GM21367 (cell line): Measurements from ENCODE around the gene ZNF560.

Source experiments
- ATAC-seq: cut with Tn5 transposase; IDR thresholded peaks from one replicate; pipeline ENCODE4 v1.9.1; 2021; ENCODE audit not compliant: unreplicated experiment

ZNF560 gene

GRCh38 chr19:9436358-9436757 is 62.1 kb downstream of the ZNF560 start:
- no peak for ATAC-seq

GRCh38 chr19:9435279-9436268 is 62.8 kb downstream of the ZNF560 start, which contains the start of gene ZNF266:
ZNF266 (minus strand) TSS chr19:9435573; CDS start chr19:9420089, 15,484 bp downstream.
- ATAC-seq = peak; percentile 81

DNA sequence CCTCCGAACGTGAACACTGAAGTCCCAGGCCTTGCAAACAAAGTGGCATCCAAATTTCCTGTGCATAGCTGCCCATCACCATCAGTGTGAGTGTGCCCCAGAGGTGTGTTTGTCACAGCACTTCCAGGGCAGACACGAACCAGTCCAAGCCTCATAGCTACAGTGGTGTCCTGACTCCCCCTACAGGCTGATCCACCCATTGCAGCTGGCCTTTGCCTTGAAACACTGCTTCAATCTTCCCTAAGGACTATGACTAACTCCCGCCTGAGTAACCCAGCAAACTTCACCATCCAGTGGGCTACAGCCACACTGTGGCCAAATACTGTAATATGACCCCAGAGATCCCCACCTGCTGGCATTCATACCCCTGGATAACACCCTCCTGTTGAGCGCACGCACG is 66.9 kb downstream of the ZNF560 start:
- ATAC-seq = no peak

- no peak for ATAC-seq
These were observed 68.0 kb downstream of the ZNF560 start for GRCh38 chr19:9430444-9430843.

- no peak for ATAC-seq
These were observed 70.5 kb downstream of the ZNF560 start for GRCh38 chr19:9427941-9428340.
